Activated CD8-positive, alpha-beta T cell treated with anti-CD3 and anti-CD28 coated beads for 36 hours (primary cell): Measurements from ENCODE around the gene MRPL4. TPM values are rescaled to one million over a fixed set of nuclear protein-coding genes. Genes with fewer than 3 reads are reported as not detected.

Experiments used
- ATAC-seq: fragments of 200-7000 bp; cut with Tn5 transposase; one replicate; pipeline ENCODE4 v1.10.0; 2021; ENCODE audit warnings: mild to moderate bottlenecking, moderate library complexity
- CTCF ChIA-PET: fragments of 350-600 bp; sonication (Branson Sonifier 250); formaldehyde crosslinking; loops from one replicate; lab custom pipeline; 2021; ENCODE audit warnings: antibody characterized with exemption; lab: Charles Lee
- POLR2A ChIA-PET: fragments of 350-600 bp; sonication (Branson Sonifier 250); formaldehyde crosslinking; loops from one replicate; lab custom pipeline; 2021; ENCODE audit warnings: antibody characterized with exemption; lab: Charles Lee
- DNase-seq: peaks from one replicate; pipeline ENCODE4 v3.0.0-alpha.2; 2020
- H3K27ac Mint-ChIP-seq: one replicate; pipeline ENCODE4 v1.8.0; 2021; ENCODE audit warnings: mild to moderate bottlenecking, mixed read lengths
- H3K27me3 Mint-ChIP-seq: one replicate; pipeline ENCODE4 v1.8.0; 2021; ENCODE audit warnings: mixed read lengths
- H3K36me3 Mint-ChIP-seq: one replicate; pipeline ENCODE4 v1.8.0; 2021; ENCODE audit warnings: low read depth, mixed read lengths
- H3K4me1 Mint-ChIP-seq: one replicate; pipeline ENCODE4 v1.8.0; 2021; ENCODE audit warnings: low read depth, mixed read lengths
- H3K4me3 Mint-ChIP-seq: one replicate; pipeline ENCODE4 v1.8.0; 2021; ENCODE audit warnings: mild to moderate bottlenecking, moderate library complexity, mixed read lengths
- H3K9me3 Mint-ChIP-seq: one replicate; pipeline ENCODE4 v1.8.0; 2021; ENCODE audit warnings: mixed read lengths
- intact Hi-C: fragments of 100-400 bp; cut with micrococcal nuclease; formaldehyde crosslinking; loops from one replicate; pipeline ENCODE4 v1.10.0; 2022
- total RNA-seq, 2 experiments: library from RNA; stranded (reverse); gene quantifications; one replicate each; pipeline ENCODE4 v1.2.3, GENCODE V29; 2021
- TF ChIP-seq, protein P1 (sequence below): fragments of 200-600 bp; IDR thresholded peaks from one replicate; pipeline ENCODE4 v1.8.0; 2022; ENCODE audit warnings: antibody characterized with exemption, mild to moderate bottlenecking

MRPL4 gene
- total RNA-seq, 2 experiments from 2014 or later: 151 to 153 TPM

DNA sequence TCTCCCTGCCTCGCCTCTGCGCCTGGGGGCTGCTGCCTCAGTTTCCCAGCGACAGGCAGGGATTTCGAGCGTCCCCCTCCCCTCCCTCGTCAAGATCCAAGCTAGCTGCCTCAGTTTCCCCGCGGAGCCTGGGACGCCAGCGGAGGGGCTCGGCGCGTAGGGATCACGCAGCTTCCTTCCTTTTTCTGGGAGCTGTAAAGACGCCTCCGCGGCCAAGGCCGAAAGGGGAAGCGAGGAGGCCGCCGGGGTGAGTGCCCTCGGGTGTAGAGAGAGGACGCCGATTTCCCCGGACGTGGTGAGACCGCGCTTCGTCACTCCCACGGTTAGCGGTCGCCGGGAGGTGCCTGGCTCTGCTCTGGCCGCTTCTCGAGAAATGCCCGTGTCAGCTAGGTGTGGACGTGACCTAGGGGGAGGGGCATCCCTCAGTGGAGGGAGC is 18.2 kb downstream of the MRPL4 start:
- ATAC-seq (peak; percentile 64), DNase-seq (peak; percentile 90)
- Mint-ChIP-seq H3K27ac (peak overlapping the region; percentile 89), H3K36me3 (peaks cover 28% of the 10 kb centered on the region), H3K4me1 (peaks cover 24% of the 10 kb centered on the region), H3K27me3 (no peaks in the 10 kb centered on the region), H3K9me3 (no peaks in the 10 kb centered on the region), H3K4me3 (peak overlapping the region; percentile 85)
- intact Hi-C loops: no loop called here
- POLR2A ChIA-PET: interaction anchor here (0.7 to 8.0 kb wide), 18 partner anchors 9 to 296 kb away, joined by 3 to 107 read pairs (median 8); partner anchors contain the start of genes CDC37, DNMT1, ICAM4 and ICAM5
- CTCF ChIA-PET: interaction anchor here (1.0 to 8.8 kb wide), 21 partner anchors 9 to 339 kb away, joined by 3 to 286 read pairs (median 4); partner anchors contain the start of genes CDC37, FDX2, ICAM4 and ICAM5
- TF ChIP-seq, protein P1, sequence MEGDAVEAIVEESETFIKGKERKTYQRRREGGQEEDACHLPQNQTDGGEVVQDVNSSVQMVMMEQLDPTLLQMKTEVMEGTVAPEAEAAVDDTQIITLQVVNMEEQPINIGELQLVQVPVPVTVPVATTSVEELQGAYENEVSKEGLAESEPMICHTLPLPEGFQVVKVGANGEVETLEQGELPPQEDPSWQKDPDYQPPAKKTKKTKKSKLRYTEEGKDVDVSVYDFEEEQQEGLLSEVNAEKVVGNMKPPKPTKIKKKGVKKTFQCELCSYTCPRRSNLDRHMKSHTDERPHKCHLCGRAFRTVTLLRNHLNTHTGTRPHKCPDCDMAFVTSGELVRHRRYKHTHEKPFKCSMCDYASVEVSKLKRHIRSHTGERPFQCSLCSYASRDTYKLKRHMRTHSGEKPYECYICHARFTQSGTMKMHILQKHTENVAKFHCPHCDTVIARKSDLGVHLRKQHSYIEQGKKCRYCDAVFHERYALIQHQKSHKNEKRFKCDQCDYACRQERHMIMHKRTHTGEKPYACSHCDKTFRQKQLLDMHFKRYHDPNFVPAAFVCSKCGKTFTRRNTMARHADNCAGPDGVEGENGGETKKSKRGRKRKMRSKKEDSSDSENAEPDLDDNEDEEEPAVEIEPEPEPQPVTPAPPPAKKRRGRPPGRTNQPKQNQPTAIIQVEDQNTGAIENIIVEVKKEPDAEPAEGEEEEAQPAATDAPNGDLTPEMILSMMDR: no peak

DNA sequence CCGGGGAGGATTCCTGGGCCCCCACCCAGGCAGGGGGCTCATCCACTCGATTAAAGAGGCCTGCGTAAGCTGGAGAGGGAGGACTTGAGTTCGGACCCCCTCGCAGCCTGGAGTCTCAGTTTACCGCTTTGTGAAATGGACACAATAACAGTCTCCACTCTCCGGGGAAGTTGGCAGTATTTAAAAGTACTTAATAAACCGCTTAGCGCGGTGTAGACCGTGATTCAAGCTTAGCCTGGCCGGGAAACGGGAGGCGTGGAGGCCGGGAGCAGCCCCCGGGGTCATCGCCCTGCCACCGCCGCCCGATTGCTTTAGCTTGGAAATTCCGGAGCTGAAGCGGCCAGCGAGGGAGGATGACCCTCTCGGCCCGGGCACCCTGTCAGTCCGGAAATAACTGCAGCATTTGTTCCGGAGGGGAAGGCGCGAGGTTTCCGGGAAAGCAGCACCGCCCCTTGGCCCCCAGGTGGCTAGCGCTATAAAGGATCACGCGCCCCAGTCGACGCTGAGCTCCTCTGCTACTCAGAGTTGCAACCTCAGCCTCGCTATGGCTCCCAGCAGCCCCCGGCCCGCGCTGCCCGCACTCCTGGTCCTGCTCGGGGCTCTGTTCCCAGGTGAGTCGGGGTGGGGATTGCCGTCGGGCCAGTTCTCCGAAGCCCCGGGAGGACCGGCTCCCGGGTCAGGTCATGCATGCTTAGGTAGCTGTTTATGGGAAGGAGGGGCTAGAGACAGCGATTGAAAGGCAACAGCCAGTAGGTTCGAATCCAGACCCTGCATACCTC is 18.8 kb downstream of the MRPL4 start, which contains the start of gene ICAM1:
Gene ICAM1, plus strand, starts transcription at position 505 of the 779 bp plus-strand sequence. Its CDS starts 40 bp downstream, at position 545.
- DNase-seq (peak; percentile 90), ATAC-seq (peak; percentile 62)
- H3K27me3 Mint-ChIP-seq: no peaks in the 10 kb centered on the region
- intact Hi-C loops: no loop called here
- H3K4me1 Mint-ChIP-seq: peaks cover 24% of the 10 kb centered on the region
- peak within 1 kb of the TSS; percentile 89 for H3K27ac Mint-ChIP-seq
- peaks cover 31% of the 10 kb centered on the region for H3K36me3 Mint-ChIP-seq
- POLR2A ChIA-PET: interaction anchor here (0.6 to 8.0 kb wide), 26 partner anchors 9 to 295 kb away, joined by 3 to 107 read pairs (median 6); partner anchors contain the start of genes CDC37, DNMT1, FDX2 and ICAM4
- H3K9me3 Mint-ChIP-seq: no peaks in the 10 kb centered on the region
- CTCF ChIA-PET: interaction anchor here (0.7 to 8.8 kb wide), 26 partner anchors 10 to 339 kb away, joined by 3 to 286 read pairs (median 4); partner anchors contain the start of genes CDC37, FDX2, ICAM4 and ICAM5
- TF ChIP-seq, protein P1: no peak
- peak within 1 kb of the TSS; percentile 85 for H3K4me3 Mint-ChIP-seq

DNA sequence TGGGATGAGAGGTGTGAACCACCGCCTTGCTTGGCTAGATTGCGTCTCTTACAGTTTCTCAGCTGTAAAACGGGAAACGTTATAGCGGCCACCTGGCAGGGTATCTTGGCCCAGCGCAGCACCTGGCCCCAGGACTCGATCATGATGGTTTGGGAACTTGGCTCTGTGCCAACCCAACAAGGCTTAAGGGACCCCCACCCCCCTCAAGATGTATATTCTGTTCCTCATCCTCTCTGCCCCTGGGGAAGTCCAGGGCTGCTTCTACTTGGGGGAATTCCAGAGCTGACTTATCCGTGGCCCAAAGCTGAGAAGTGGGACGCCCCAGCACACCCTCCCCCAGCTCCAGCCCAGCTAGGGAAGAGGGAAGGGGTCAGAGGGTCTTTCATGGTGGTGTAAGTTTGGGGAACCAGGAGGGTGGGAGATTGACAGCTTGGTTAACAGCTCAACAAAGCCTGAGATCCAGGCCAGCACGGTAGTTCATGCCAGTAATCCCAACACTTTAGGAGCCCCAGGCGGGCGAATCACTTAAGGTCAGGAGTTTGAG is 19.6 kb downstream of the MRPL4 start:
- ChIA-PET POLR2A (interaction anchor here (0.6 to 8.0 kb wide), 18 partner anchors 8 to 165 kb away, joined by 3 to 107 read pairs (median 7); partner anchors contain the start of genes CDC37, FDX2, ICAM4 and ICAM5), CTCF (interaction anchor here (0.7 to 8.8 kb wide), 18 partner anchors 9 to 340 kb away, joined by 3 to 286 read pairs (median 6); partner anchors contain the start of genes FDX2, ICAM4, ICAM5 and RAVER1)
- Mint-ChIP-seq H3K9me3 (no peaks in the 10 kb centered on the region), H3K4me1 (peaks cover 24% of the 10 kb centered on the region), H3K27ac (peak overlapping the region; percentile 89), H3K36me3 (peaks cover 31% of the 10 kb centered on the region), H3K4me3 (peak overlapping the region; percentile 85), H3K27me3 (no peaks in the 10 kb centered on the region)
- TF ChIP-seq, protein P1: no peak
- ATAC-seq (no peak), DNase-seq (peak; percentile 55)
- intact Hi-C loops: no loop called here

DNA sequence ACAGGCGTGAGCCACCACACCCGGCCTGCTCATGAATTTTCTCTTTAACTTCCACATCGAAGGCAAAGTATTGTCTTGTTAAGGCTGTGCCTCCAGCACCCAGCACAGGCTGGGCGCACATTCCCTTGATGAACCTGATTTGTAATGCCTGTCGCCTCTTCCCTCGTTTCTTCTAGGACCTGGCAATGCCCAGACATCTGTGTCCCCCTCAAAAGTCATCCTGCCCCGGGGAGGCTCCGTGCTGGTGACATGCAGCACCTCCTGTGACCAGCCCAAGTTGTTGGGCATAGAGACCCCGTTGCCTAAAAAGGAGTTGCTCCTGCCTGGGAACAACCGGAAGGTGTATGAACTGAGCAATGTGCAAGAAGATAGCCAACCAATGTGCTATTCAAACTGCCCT is 22.6 kb downstream of the MRPL4 start:
- TF ChIP-seq, protein P1: no peak
- ChIA-PET POLR2A (interaction anchor here (0.8 to 8.0 kb wide), 2 partner anchors 8 to 14 kb away, joined by 4 to 107 read pairs; partner anchors contain the start of genes ICAM4 and ICAM5), CTCF (interaction anchor here (1.1 kb wide), 1 partner anchor 15 kb away, joined by 4 read pairs; the partner anchor contains the start of gene ICAM5)
- DNase-seq (no peak), ATAC-seq (no peak)
- no peaks in the 10 kb centered on the region for H3K27me3 Mint-ChIP-seq
- H3K4me3 Mint-ChIP-seq: peak overlapping the region; percentile 26
- H3K9me3 Mint-ChIP-seq: no peaks in the 10 kb centered on the region
- peak overlapping the region; percentile 59 for H3K27ac Mint-ChIP-seq
- peaks cover 33% of the 10 kb centered on the region for H3K4me1 Mint-ChIP-seq
- H3K36me3 Mint-ChIP-seq: peaks cover 49% of the 10 kb centered on the region
- intact Hi-C loops: no loop called here
